ENCODE data around the gene ZNF722.
"Not testable (repeated sequence)": the region's sequence is repeated elsewhere in the genome, so short reads cannot be mapped to it uniquely, and the experiment has no call there.

GRCh38 chr7:64015496-64015895 lies 16.8 kb downstream of the ZNF722 start:
- not testable (repeated sequence) for TF ChIP-seq POLR2A (IDR thresholded peaks at IDR 0.05; ENCODE audit: low read depth, low read length); CTCF (conservative IDR thresholded peaks at IDR 0.05; ENCODE audit: low read depth, low read length); RFX5 (IDR thresholded peaks at IDR 0.05; ENCODE audit: low read depth, low read length); MAFK (IDR thresholded peaks at IDR 0.05; ENCODE audit: low read depth, low read length); BHLHE40 (IDR thresholded peaks at IDR 0.05; ENCODE audit: low read depth, low read length); SMC3 (IDR thresholded peaks at IDR 0.05; ENCODE audit: low read depth, low read length); FOS (IDR thresholded peaks at IDR 0.05; ENCODE audit: low read depth, low read length); NFE2L2 (IDR thresholded peaks at IDR 0.05; ENCODE audit: low read depth, low read length); CHD1 (IDR thresholded peaks at IDR 0.05; ENCODE audit: low read depth, low read length); MAZ (IDR thresholded peaks at IDR 0.05; ENCODE audit: borderline replicate concordance, low read depth, low read length); MXI1 (IDR thresholded peaks at IDR 0.05; ENCODE audit: borderline replicate concordance, low read depth, low read length); RCOR1 (IDR thresholded peaks at IDR 0.05; ENCODE audit: insufficient replicate concordance, low read length); CEBPB (IDR thresholded peaks at IDR 0.05; ENCODE audit: low read depth, low read length)
- TF ChIP-seq, protein P1, sequence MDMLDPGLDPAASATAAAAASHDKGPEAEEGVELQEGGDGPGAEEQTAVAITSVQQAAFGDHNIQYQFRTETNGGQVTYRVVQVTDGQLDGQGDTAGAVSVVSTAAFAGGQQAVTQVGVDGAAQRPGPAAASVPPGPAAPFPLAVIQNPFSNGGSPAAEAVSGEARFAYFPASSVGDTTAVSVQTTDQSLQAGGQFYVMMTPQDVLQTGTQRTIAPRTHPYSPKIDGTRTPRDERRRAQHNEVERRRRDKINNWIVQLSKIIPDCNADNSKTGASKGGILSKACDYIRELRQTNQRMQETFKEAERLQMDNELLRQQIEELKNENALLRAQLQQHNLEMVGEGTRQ (IDR thresholded peaks at IDR 0.05; ENCODE audit: low read depth, low read length): not testable (repeated sequence)

All from IMR-90 (cell line).